ENCODE data around the gene FKBP5. TPM values are rescaled to one million over a fixed set of nuclear protein-coding genes. Genes with fewer than 3 reads are reported as not detected.
"Not testable (repeated sequence)": the region's sequence is repeated elsewhere in the genome, so short reads cannot be mapped to it uniquely, and the experiment has no call there.

FKBP5 gene
- total RNA-seq, 1 experiment from 2014 or later = 0.29 TPM

- H3K4me3 ChIP-seq = no peak overlapping the region
- 0 out of 2 replicates have a peak, but pooled peaks cover 4% of the 10 kb centered on the region for H3K4me1 ChIP-seq (replicated peaks)
- H3K9me3 ChIP-seq (replicated peaks) = no peaks in the 10 kb centered on the region
- no peak overlapping the region for H3K27ac ChIP-seq
- H3K27me3 ChIP-seq (replicated peaks) = no peaks in the 10 kb centered on the region
- no peak for DNase-seq (ENCODE audit: low read depth in 1 of 2, low spot score in 2 of 2)
- H3K36me3 ChIP-seq = no peaks in the 10 kb centered on the region
Measured at GRCh38 chr6:35717449-35718374, 29.0 kb upstream of the FKBP5 start.

GRCh38 chr6:35716798-35717197 lies 28.1 kb upstream of the FKBP5 start:
- no peak for DNase-seq (ENCODE audit: low read depth in 1 of 2, low spot score in 2 of 2)
- H3K36me3 ChIP-seq = no peaks in the 10 kb centered on the region
- no peaks in the 10 kb centered on the region for H3K9me3 ChIP-seq (replicated peaks)

GRCh38 chr6:35713006-35713767 lies 24.5 kb upstream of the FKBP5 start:
- Histone ChIP-seq H3K4me1 (replicated peaks) (no peaks in the 10 kb centered on the region), H3K9me3 (replicated peaks) (no peaks in the 10 kb centered on the region), H3K36me3 (no peaks in the 10 kb centered on the region), H3K27ac (no peak overlapping the region), H3K4me3 (no peak overlapping the region), H3K27me3 (replicated peaks) (no peaks in the 10 kb centered on the region)
- DNase-seq (ENCODE audit: low read depth in 1 of 2, low spot score in 2 of 2) = no peak

More at GRCh38 chr6:35716798-35717197, 28.1 kb upstream of the FKBP5 start:
- H3K27me3 ChIP-seq (replicated peaks) = no peaks in the 10 kb centered on the region
- no peak overlapping the region for H3K27ac ChIP-seq
- 0 out of 2 replicates have a peak, but pooled peaks cover 4% of the 10 kb centered on the region for H3K4me1 ChIP-seq (replicated peaks)
- no peak overlapping the region for H3K4me3 ChIP-seq

GRCh38 chr6:35711731-35712130 lies 23.0 kb upstream of the FKBP5 start:
- no peak overlapping the region for H3K27ac ChIP-seq
- no peak overlapping the region for H3K4me3 ChIP-seq
- DNase-seq (ENCODE audit: low read depth in 1 of 2, low spot score in 2 of 2) = no peak
- no peaks in the 10 kb centered on the region for H3K27me3 ChIP-seq (replicated peaks)
- H3K36me3 ChIP-seq = no peaks in the 10 kb centered on the region
- H3K4me1 ChIP-seq (replicated peaks) = no peaks in the 10 kb centered on the region
- H3K9me3 ChIP-seq (replicated peaks) = no peaks in the 10 kb centered on the region

- H3K9me3 ChIP-seq (replicated peaks) = no peaks in the 10 kb centered on the region
- H3K27me3 ChIP-seq (replicated peaks) = no peaks in the 10 kb centered on the region
- no peaks in the 10 kb centered on the region for H3K36me3 ChIP-seq
- no peak overlapping the region for H3K4me3 ChIP-seq
- DNase-seq (ENCODE audit: low read depth in 1 of 2, low spot score in 2 of 2) = no peak
- H3K27ac ChIP-seq = no peak overlapping the region
- no peaks in the 10 kb centered on the region for H3K4me1 ChIP-seq (replicated peaks)
Measured at GRCh38 chr6:35710241-35710847, 21.6 kb upstream of the FKBP5 start.

GRCh38 chr6:35708585-35708984 lies 19.9 kb upstream of the FKBP5 start:
- no peak overlapping the region for H3K27ac ChIP-seq
- H3K4me3 ChIP-seq = no peak overlapping the region
- no peaks in the 10 kb centered on the region for H3K27me3 ChIP-seq (replicated peaks)
- H3K36me3 ChIP-seq = no peaks in the 10 kb centered on the region
- no peak for DNase-seq (ENCODE audit: low read depth in 1 of 2, low spot score in 2 of 2)
- H3K9me3 ChIP-seq (replicated peaks) = no peaks in the 10 kb centered on the region
- no peaks in the 10 kb centered on the region for H3K4me1 ChIP-seq (replicated peaks)

- no peaks in the 10 kb centered on the region for H3K27me3 ChIP-seq (replicated peaks)
Measured at GRCh38 chr6:35707714-35708407, 19.1 kb upstream of the FKBP5 start.

GRCh38 chr6:35706468-35706867 lies 17.8 kb upstream of the FKBP5 start:
- H3K27ac ChIP-seq = no peak overlapping the region
- H3K9me3 ChIP-seq (replicated peaks) = no peaks in the 10 kb centered on the region
- H3K4me1 ChIP-seq (replicated peaks) = no peaks in the 10 kb centered on the region
- H3K4me3 ChIP-seq = no peak overlapping the region
- no peak for DNase-seq (ENCODE audit: low read depth in 1 of 2, low spot score in 2 of 2)
- H3K27me3 ChIP-seq (replicated peaks) = no peaks in the 10 kb centered on the region
- no peaks in the 10 kb centered on the region for H3K36me3 ChIP-seq

More at GRCh38 chr6:35707714-35708407, 19.1 kb upstream of the FKBP5 start:
- no peaks in the 10 kb centered on the region for H3K9me3 ChIP-seq (replicated peaks)
- no peak for DNase-seq (ENCODE audit: low read depth in 1 of 2, low spot score in 2 of 2)
- H3K27ac ChIP-seq = no peak overlapping the region
- no peaks in the 10 kb centered on the region for H3K36me3 ChIP-seq
- no peak overlapping the region for H3K4me3 ChIP-seq
- H3K4me1 ChIP-seq (replicated peaks) = no peaks in the 10 kb centered on the region

GRCh38 chr6:35703554-35703953 lies 14.8 kb upstream of the FKBP5 start:
- Histone ChIP-seq H3K4me1 (replicated peaks) (no peaks in the 10 kb centered on the region), H3K4me3 (no peak overlapping the region), H3K27me3 (replicated peaks) (no peaks in the 10 kb centered on the region), H3K27ac (no peak overlapping the region), H3K9me3 (replicated peaks) (no peaks in the 10 kb centered on the region), H3K36me3 (no peaks in the 10 kb centered on the region)
- DNase-seq (ENCODE audit: low read depth in 1 of 2, low spot score in 2 of 2) = no peak

GRCh38 chr6:35698858-35699257 lies 10.1 kb upstream of the FKBP5 start:
- no peak for DNase-seq (ENCODE audit: low read depth in 1 of 2, low spot score in 2 of 2)
- no peaks in the 10 kb centered on the region for H3K36me3 ChIP-seq
- H3K4me3 ChIP-seq = no peak overlapping the region
- H3K27me3 ChIP-seq (replicated peaks) = no peaks in the 10 kb centered on the region
- no peaks in the 10 kb centered on the region for H3K4me1 ChIP-seq (replicated peaks)
- H3K9me3 ChIP-seq (replicated peaks) = peaks cover 10% of the 10 kb centered on the region
- no peak overlapping the region for H3K27ac ChIP-seq

GRCh38 chr6:35698430-35698829 lies 9.7 kb upstream of the FKBP5 start:
- not testable (repeated sequence) for H3K4me3 ChIP-seq; H3K27me3 ChIP-seq (replicated peaks); DNase-seq (ENCODE audit: low read depth in 1 of 2, low spot score in 2 of 2); H3K27ac ChIP-seq; H3K36me3 ChIP-seq; H3K4me1 ChIP-seq (replicated peaks)
- peaks cover 10% of the 10 kb centered on the region for H3K9me3 ChIP-seq (replicated peaks)

- Histone ChIP-seq H3K27me3 (replicated peaks) (peaks cover 5% of the 10 kb centered on the region), H3K27ac (no peak overlapping the region), H3K9me3 (replicated peaks) (peaks cover 10% of the 10 kb centered on the region), H3K36me3 (no peaks in the 10 kb centered on the region), H3K4me3 (no peak overlapping the region), H3K4me1 (replicated peaks) (no peaks in the 10 kb centered on the region)
- no peak for DNase-seq (ENCODE audit: low read depth in 1 of 2, low spot score in 2 of 2)
Measured at GRCh38 chr6:35694462-35694861, 5.7 kb upstream of the FKBP5 start.

GRCh38 chr6:35691027-35691824 lies 2.5 kb upstream of the FKBP5 start:
- Histone ChIP-seq H3K4me1 (replicated peaks) (peaks cover 17% of the 10 kb centered on the region), H3K27me3 (replicated peaks) (peaks cover 37% of the 10 kb centered on the region), H3K27ac (no peak overlapping the region), H3K36me3 (no peaks in the 10 kb centered on the region; the same call in 1 of the 2 replicates), H3K4me3 (no peak overlapping the region), H3K9me3 (replicated peaks) (peaks cover 24% of the 10 kb centered on the region)
- DNase-seq (ENCODE audit: low read depth in 1 of 2, low spot score in 2 of 2) = no peak

All from SJSA1 (cell line).